ENCODE measurements around the gene SYNPO.

SYNPO gene

GRCh38 chr5:150615141-150615699 lies 25.2 kb upstream of the SYNPO start:
- Histone ChIP-seq H3K9ac (ENCODE audit: low read length) (no peak overlapping the region), H3K36me3 (ENCODE audit: low read length) (no peaks in the 10 kb centered on the region), H3K4me3 (ENCODE audit: insufficient read depth, low read length, poor library complexity, severe bottlenecking) (no peak overlapping the region), H3K27ac (ENCODE audit: low read depth, low read length) (no peak overlapping the region), H3F3A (ENCODE audit: insufficient read depth) (no peaks in the 10 kb centered on the region), H3K27me3 (ENCODE audit: low read length) (no peaks in the 10 kb centered on the region), H3K9me2 (replicated peaks; ENCODE audit: insufficient read depth, low read length) (no peaks in the 10 kb centered on the region), H3K79me2 (ENCODE audit: insufficient read depth, low read length) (no peaks in the 10 kb centered on the region), H2AFZ (ENCODE audit: low read depth, low read length, severe bottlenecking) (no peak overlapping the region), H4K20me1 (ENCODE audit: low read depth, low read length) (no peaks in the 10 kb centered on the region), H3K4me2 (ENCODE audit: low read depth, low read length, poor library complexity, severe bottlenecking) (no peak overlapping the region), H3K9me3 (ENCODE audit: insufficient read depth, low read length) (no peaks in the 10 kb centered on the region)
- TF ChIP-seq CTCF (IDR thresholded peaks at IDR 0.05; ENCODE audit: insufficient read depth, low read length, poor library complexity, severe bottlenecking): no peak
- no peak for TF ChIP-seq EZH2phosphoT487 (conservative IDR thresholded peaks at IDR 0.05; ENCODE audit: low read length)

- Histone ChIP-seq H3K27me3 (ENCODE audit: low read length) (no peaks in the 10 kb centered on the region), H2AFZ (ENCODE audit: low read depth, low read length, severe bottlenecking) (no peak overlapping the region), H3K79me2 (ENCODE audit: insufficient read depth, low read length) (no peaks in the 10 kb centered on the region), H3F3A (ENCODE audit: insufficient read depth) (no peaks in the 10 kb centered on the region), H3K4me3 (ENCODE audit: insufficient read depth, low read length, poor library complexity, severe bottlenecking) (no peak overlapping the region), H3K27ac (ENCODE audit: low read depth, low read length) (no peak overlapping the region), H3K9me3 (ENCODE audit: insufficient read depth, low read length) (no peaks in the 10 kb centered on the region), H3K9ac (ENCODE audit: low read length) (no peak overlapping the region), H4K20me1 (ENCODE audit: low read depth, low read length) (no peaks in the 10 kb centered on the region), H3K4me2 (ENCODE audit: low read depth, low read length, poor library complexity, severe bottlenecking) (no peak overlapping the region), H3K9me2 (replicated peaks; ENCODE audit: insufficient read depth, low read length) (no peaks in the 10 kb centered on the region), H3K36me3 (ENCODE audit: low read length) (no peaks in the 10 kb centered on the region)
- TF ChIP-seq CTCF (IDR thresholded peaks at IDR 0.05; ENCODE audit: insufficient read depth, low read length, poor library complexity, severe bottlenecking) (no peak), EZH2phosphoT487 (conservative IDR thresholded peaks at IDR 0.05; ENCODE audit: low read length) (no peak)
Measured at GRCh38 chr5:150616024-150616470, 24.4 kb upstream of the SYNPO start.

GRCh38 chr5:150616506-150616905 lies 24.0 kb upstream of the SYNPO start:
- no peaks in the 10 kb centered on the region for H3F3A ChIP-seq (ENCODE audit: insufficient read depth)
- no peak overlapping the region for H3K27ac ChIP-seq (ENCODE audit: low read depth, low read length)
- no peak overlapping the region for H2AFZ ChIP-seq (ENCODE audit: low read depth, low read length, severe bottlenecking)
- H3K9ac ChIP-seq (ENCODE audit: low read length): no peak overlapping the region
- H3K36me3 ChIP-seq (ENCODE audit: low read length): no peaks in the 10 kb centered on the region
- no peaks in the 10 kb centered on the region for H4K20me1 ChIP-seq (ENCODE audit: low read depth, low read length)
- H3K4me3 ChIP-seq (ENCODE audit: insufficient read depth, low read length, poor library complexity, severe bottlenecking): no peak overlapping the region
- TF ChIP-seq CTCF (IDR thresholded peaks at IDR 0.05; ENCODE audit: insufficient read depth, low read length, poor library complexity, severe bottlenecking): no peak
- no peak for TF ChIP-seq EZH2phosphoT487 (conservative IDR thresholded peaks at IDR 0.05; ENCODE audit: low read length)
- H3K79me2 ChIP-seq (ENCODE audit: insufficient read depth, low read length): no peaks in the 10 kb centered on the region
- no peaks in the 10 kb centered on the region for H3K27me3 ChIP-seq (ENCODE audit: low read length)
- H3K9me3 ChIP-seq (ENCODE audit: insufficient read depth, low read length): no peaks in the 10 kb centered on the region
- H3K9me2 ChIP-seq (replicated peaks; ENCODE audit: insufficient read depth, low read length): no peaks in the 10 kb centered on the region
- H3K4me2 ChIP-seq (ENCODE audit: low read depth, low read length, poor library complexity, severe bottlenecking): no peak overlapping the region
